HG03060 (cell line): Measurements from ENCODE around the gene SMOC2.

Experiments
- ATAC-seq: cut with Tn5 transposase; IDR thresholded peaks from one replicate; pipeline ENCODE4 v1.9.1; 2021; ENCODE audit warnings: low read depth, moderate number of reproducible peaks; ENCODE audit not compliant: unreplicated experiment

Gene SMOC2

GRCh38 chr6:168640181-168640580 is 199.2 kb downstream of the SMOC2 start:
- no peak for ATAC-seq

- ATAC-seq: no peak
Measured at GRCh38 chr6:168640768-168641167, 199.8 kb downstream of the SMOC2 start.

- ATAC-seq: no peak
Measured at GRCh38 chr6:168641446-168641845, 200.5 kb downstream of the SMOC2 start.

- ATAC-seq: no peak
Measured at GRCh38 chr6:168643401-168643800, 202.4 kb downstream of the SMOC2 start.

- no peak for ATAC-seq
Measured at GRCh38 chr6:168645326-168645725, 204.3 kb downstream of the SMOC2 start.

GRCh38 chr6:168647271-168647670 is 206.3 kb downstream of the SMOC2 start:
- ATAC-seq: no peak

GRCh38 chr6:168648240-168649125 is 207.5 kb downstream of the SMOC2 start:
- no peak for ATAC-seq

GRCh38 chr6:168649209-168649608 is 208.2 kb downstream of the SMOC2 start:
- ATAC-seq: no peak

- no peak for ATAC-seq
Measured at GRCh38 chr6:168650671-168651111, 209.7 kb downstream of the SMOC2 start.

GRCh38 chr6:168655462-168656152 is 214.6 kb downstream of the SMOC2 start:
- ATAC-seq: no peak

GRCh38 chr6:168658059-168658458 is 217.1 kb downstream of the SMOC2 start:
- ATAC-seq: no peak

- ATAC-seq: no peak
Measured at GRCh38 chr6:168660400-168660945, 219.5 kb downstream of the SMOC2 start.

- ATAC-seq: no peak
Measured at GRCh38 chr6:168662301-168662936, 221.4 kb downstream of the SMOC2 start.

- no peak for ATAC-seq
Measured at GRCh38 chr6:168663041-168663440, 222.1 kb downstream of the SMOC2 start.

- no peak for ATAC-seq
Measured at GRCh38 chr6:168664956-168665355, 224.0 kb downstream of the SMOC2 start.

- ATAC-seq: no peak
Measured at GRCh38 chr6:168666170-168666569, 225.2 kb downstream of the SMOC2 start.

GRCh38 chr6:168666699-168667427 is 225.9 kb downstream of the SMOC2 start:
- ATAC-seq: no peak

- no peak for ATAC-seq
Measured at GRCh38 chr6:168667428-168667805, 226.4 kb downstream of the SMOC2 start.

- no peak for ATAC-seq
Measured at GRCh38 chr6:168670401-168670985, 229.5 kb downstream of the SMOC2 start.
